H1 (cell line): ENCODE measurements around the gene AHRR.

Experiments
- ATF3 ChIP-seq: IDR thresholded peaks from 2 replicates; pipeline ENCODE4 v1.6.1; 2011; ENCODE audit warnings: low read depth, mild to moderate bottlenecking, low read length; ENCODE audit not compliant: insufficient read depth
- BCL11A ChIP-seq, 2 experiments: IDR thresholded peaks; one replicate each; pipeline ENCODE4 v1.6.1; 2011; ENCODE audit warnings: low read depth in 2 of 2, low read length in 2 of 2, mild to moderate bottlenecking in 2 of 2
- CBX8 ChIP-seq: fragments of 300-800, 300-1000 bp; sonication (generic); IDR thresholded peaks from 2 replicates; pipeline ENCODE4 v1.7.1; 2016; ENCODE audit warnings: low read depth, low read length, borderline replicate concordance
- CTCF ChIP-seq, 3 experiments: IDR thresholded peaks; 1 replicate in 2 of 3; 2 replicates in 1 of 3; pipeline versions ENCODE4 v1.5.1 to v1.6.1; 2011; ENCODE audit warnings: low read length in 3 of 3, mild to moderate bottlenecking in 3 of 3, inconsistent platforms in 2 of 3, low read depth in 1 of 3, moderate library complexity in 1 of 3; ENCODE audit not compliant: insufficient read depth in 1 of 3; ENCODE audit errors: control extremely low read depth in 1 of 3
- EP300 ChIP-seq, 2 experiments: IDR thresholded peaks; 1 replicate in 1 of 2; 2 replicates in 1 of 2; pipeline ENCODE4 v1.6.1; 2011 to 2012; ENCODE audit warnings: low read depth in 2 of 2, low read length in 2 of 2, mild to moderate bottlenecking in 2 of 2, borderline replicate concordance in 1 of 2, inconsistent platforms in 1 of 2, moderate library complexity in 1 of 2
- EZH2 ChIP-seq: fragments of 200-600 bp; sonication (generic); IDR thresholded peaks from 2 replicates; pipeline ENCODE4 v1.7.1; 2012; ENCODE audit warnings: low read depth, mild to moderate bottlenecking, moderate library complexity, low read length, inconsistent platforms; ENCODE audit not compliant: severe bottlenecking
- HDAC2 ChIP-seq, 2 experiments: fragments of 300-600 bp in 1 of 2; sonication (generic) in 1 of 2; IDR thresholded peaks; 2 replicates each; pipeline ENCODE4 v1.6.1; 2011 to 2012; ENCODE audit warnings: low read depth in 2 of 2, low read length in 2 of 2, mild to moderate bottlenecking in 2 of 2, moderate library complexity in 2 of 2, borderline replicate concordance in 1 of 2, inconsistent platforms in 1 of 2
- MAX ChIP-seq: IDR thresholded peaks from 2 replicates; pipeline ENCODE4 v1.6.1; 2012; ENCODE audit warnings: inconsistent platforms
- PHF8 ChIP-seq: fragments of 200-600 bp; sonication (generic); conservative IDR thresholded peaks from 2 replicates; pipeline ENCODE4 v1.7.1; 2012; ENCODE audit warnings: low read depth, mild to moderate bottlenecking, inconsistent platforms, low read length, moderate library complexity
- SRF ChIP-seq: IDR thresholded peaks from 2 replicates; pipeline ENCODE4 v1.6.1; 2011; ENCODE audit warnings: mild to moderate bottlenecking, low read depth, low read length, moderate library complexity
- TAF7 ChIP-seq: optimal IDR thresholded peaks from 2 replicates; pipeline ENCODE3; 2011; ENCODE audit warnings: low read depth, mild to moderate bottlenecking, inconsistent platforms, low read length, moderate library complexity, borderline replicate concordance

- TF ChIP-seq TAF7 (no peak), PHF8 (no peak), HDAC2 (IDR thresholded peaks at IDR 0.05; ENCODE audit: borderline replicate concordance in 1 of 2, low read depth in 2 of 2, low read length in 2 of 2) (no peak), MAX (no peak), ATF3 (no peak), CTCF (IDR thresholded peaks at IDR 0.05; ENCODE audit: control extremely low read depth in 1 of 3, insufficient read depth in 1 of 3, low read depth in 1 of 3, low read length in 3 of 3) (no peak), EZH2 (no peak), EP300 (IDR thresholded peaks at IDR 0.05; ENCODE audit: borderline replicate concordance in 1 of 2, low read depth in 2 of 2, low read length in 2 of 2) (no peak), SRF (no peak), BCL11A (IDR thresholded peaks at IDR 0.05; ENCODE audit: low read depth in 2 of 2, low read length in 2 of 2) (no peak), CBX8 (no peak)
Measured at GRCh38 chr5:389197-389821, 67.8 kb downstream of the AHRR start.
